Activated B cell treated with CpG ODN at 0.5 μM for 24 hours (primary cell): ENCODE measurements around the gene GALNT2. TPM values are rescaled to one million over a fixed set of nuclear protein-coding genes. Genes with fewer than 3 reads are reported as not detected.

Experiments used
- ATAC-seq: fragments of 200-7000 bp; cut with Tn5 transposase; one replicate; pipeline ENCODE4 v1.10.0; 2021; ENCODE audit warnings: low read depth, mild to moderate bottlenecking, moderate library complexity
- CTCF ChIA-PET: fragments of 350-600 bp; sonication (Branson Sonifier 250); formaldehyde crosslinking; loops from one replicate; lab custom pipeline; 2021; ENCODE audit warnings: antibody characterized with exemption; lab: Charles Lee
- POLR2A ChIA-PET: fragments of 350-600 bp; sonication (Branson Sonifier 250); formaldehyde crosslinking; loops from one replicate; lab custom pipeline; 2021; ENCODE audit warnings: antibody characterized with exemption; lab: Charles Lee
- DNase-seq: peaks from one replicate; pipeline ENCODE4 v3.0.0; 2022
- H3K27ac Mint-ChIP-seq: one replicate; pipeline ENCODE4 v1.8.0; 2020; ENCODE audit warnings: mixed read lengths
- H3K27me3 Mint-ChIP-seq: one replicate; pipeline ENCODE4 v1.8.0; 2021; ENCODE audit warnings: mixed read lengths
- H3K36me3 Mint-ChIP-seq: one replicate; pipeline ENCODE4 v1.8.0; 2021; ENCODE audit warnings: low read depth, mixed read lengths
- H3K4me1 Mint-ChIP-seq: one replicate; pipeline ENCODE4 v1.8.0; 2021; ENCODE audit warnings: mixed read lengths
- H3K4me3 Mint-ChIP-seq: one replicate; pipeline ENCODE4 v1.8.0; 2020; ENCODE audit warnings: mild to moderate bottlenecking, mixed read lengths
- H3K9me3 Mint-ChIP-seq: one replicate; pipeline ENCODE4 v1.8.0; 2020; ENCODE audit warnings: mixed read lengths
- intact Hi-C: fragments of 100-400 bp; cut with micrococcal nuclease; formaldehyde crosslinking; loops from one replicate; pipeline ENCODE4 v1.15.1; 2024
- total RNA-seq: library from RNA; stranded (reverse); gene quantifications from 2 replicates; pipeline ENCODE4 v1.2.3, GENCODE V29; 2022
- TF ChIP-seq, protein P1 (sequence below): fragments of 200-600 bp; IDR thresholded peaks from one replicate; pipeline ENCODE4 v1.8.0; 2022; ENCODE audit warnings: antibody characterized with exemption, mild to moderate bottlenecking

Gene GALNT2
- total RNA-seq, 1 donor from 2014 or later = 108 TPM

DNA sequence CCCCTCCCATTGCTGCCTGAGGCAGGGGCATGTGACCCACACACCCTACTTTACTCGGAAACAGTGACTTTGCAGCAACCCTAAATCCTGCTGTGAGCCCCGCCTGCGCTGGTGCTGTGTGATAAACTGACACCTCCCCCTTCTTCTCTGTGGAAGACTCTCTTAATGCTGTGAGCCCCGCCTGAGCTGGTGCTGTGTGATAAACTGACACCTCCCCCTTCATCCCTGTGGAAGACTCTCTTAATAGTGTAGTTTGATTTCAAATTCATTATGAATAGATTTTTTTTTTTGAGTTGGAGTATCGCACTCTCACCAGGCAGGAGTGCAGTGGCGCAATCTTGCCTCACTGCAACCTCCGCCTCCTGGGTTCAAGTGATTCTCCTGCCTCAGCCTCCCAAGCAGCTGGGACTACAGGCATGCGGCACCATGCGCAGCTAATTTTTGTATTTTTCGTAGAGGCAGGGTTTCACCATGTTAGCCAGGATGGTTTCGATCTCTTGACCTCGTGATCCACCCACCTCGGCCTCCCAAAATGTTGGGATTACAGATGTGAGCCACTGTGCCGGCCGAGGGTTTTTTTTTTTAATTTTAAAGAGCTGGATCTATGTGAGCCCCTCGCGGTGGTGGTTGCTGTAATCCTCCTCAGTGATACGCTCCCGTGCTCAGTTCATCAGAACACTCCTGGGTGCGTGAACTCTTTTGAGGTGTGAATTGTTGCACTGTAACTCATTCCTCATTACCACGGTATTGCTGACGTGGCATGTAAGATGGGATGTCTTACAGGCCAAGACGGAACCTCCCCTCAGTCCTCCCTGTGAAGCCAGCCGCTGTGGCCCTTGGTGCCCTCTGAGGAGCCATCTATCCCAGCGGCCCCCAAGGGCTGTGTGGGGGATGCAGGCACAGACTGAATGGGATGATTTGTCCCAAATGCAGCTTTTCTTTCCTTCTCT is 60.3 kb downstream of the GALNT2 start:
- TF ChIP-seq, protein P1, sequence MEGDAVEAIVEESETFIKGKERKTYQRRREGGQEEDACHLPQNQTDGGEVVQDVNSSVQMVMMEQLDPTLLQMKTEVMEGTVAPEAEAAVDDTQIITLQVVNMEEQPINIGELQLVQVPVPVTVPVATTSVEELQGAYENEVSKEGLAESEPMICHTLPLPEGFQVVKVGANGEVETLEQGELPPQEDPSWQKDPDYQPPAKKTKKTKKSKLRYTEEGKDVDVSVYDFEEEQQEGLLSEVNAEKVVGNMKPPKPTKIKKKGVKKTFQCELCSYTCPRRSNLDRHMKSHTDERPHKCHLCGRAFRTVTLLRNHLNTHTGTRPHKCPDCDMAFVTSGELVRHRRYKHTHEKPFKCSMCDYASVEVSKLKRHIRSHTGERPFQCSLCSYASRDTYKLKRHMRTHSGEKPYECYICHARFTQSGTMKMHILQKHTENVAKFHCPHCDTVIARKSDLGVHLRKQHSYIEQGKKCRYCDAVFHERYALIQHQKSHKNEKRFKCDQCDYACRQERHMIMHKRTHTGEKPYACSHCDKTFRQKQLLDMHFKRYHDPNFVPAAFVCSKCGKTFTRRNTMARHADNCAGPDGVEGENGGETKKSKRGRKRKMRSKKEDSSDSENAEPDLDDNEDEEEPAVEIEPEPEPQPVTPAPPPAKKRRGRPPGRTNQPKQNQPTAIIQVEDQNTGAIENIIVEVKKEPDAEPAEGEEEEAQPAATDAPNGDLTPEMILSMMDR = no peak
- H3K36me3 Mint-ChIP-seq = peaks cover 20% of the 10 kb centered on the region
- intact Hi-C loops = loop anchor here (1.0 kb wide), 1 partner anchor 19 kb away; no protein-coding TSS in a partner anchor
- peak overlapping the region; percentile 90 for H3K27ac Mint-ChIP-seq
- ChIA-PET POLR2A (interaction anchor here (1.0 to 3.2 kb wide), 2 partner anchors 18 kb away, joined by 4 to 13 read pairs; no protein-coding TSS in a partner anchor), CTCF (no interaction called here)
- H3K9me3 Mint-ChIP-seq = no peaks in the 10 kb centered on the region
- H3K4me1 Mint-ChIP-seq = peaks cover 89% of the 10 kb centered on the region
- DNase-seq = no peak
- no peaks in the 10 kb centered on the region for H3K27me3 Mint-ChIP-seq
- peak overlapping the region; percentile 69 for H3K4me3 Mint-ChIP-seq
- peak; percentile 11 for ATAC-seq

DNA sequence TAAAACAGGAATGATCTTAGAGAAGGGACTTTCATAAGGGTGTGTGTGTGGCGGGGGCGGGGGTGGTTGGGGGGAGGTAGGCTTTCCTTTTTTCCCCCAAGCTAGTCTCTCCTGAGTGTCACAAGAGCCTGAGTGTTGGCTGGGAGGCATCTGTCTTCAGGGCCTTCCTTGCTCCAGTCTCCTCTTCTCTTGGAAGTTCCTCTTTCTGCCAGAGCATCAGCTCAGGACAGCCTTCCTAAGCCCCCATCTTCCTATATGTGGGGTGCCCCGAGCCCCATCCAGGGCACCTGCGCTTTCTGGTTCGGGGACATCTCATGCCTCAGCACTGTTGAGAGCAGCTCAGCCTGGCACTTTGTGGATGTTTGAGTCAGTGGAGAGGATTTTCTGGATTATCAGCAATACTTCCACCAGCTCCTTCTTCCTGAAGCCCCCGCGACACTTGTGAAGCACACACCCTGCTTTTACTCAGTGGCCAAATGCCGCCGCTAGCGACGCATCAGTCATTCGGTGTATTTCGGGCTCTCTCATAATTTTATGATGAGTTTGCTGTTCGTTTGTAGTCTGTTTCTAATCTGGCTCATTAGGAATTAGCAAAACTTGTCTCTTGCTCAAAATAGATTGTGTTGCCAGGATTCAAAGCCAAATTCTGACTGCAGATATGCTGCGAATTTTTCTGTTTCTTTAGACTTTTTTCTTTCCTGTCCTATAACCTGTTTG is 61.7 kb downstream of the GALNT2 start:
- H3K27me3 Mint-ChIP-seq = no peaks in the 10 kb centered on the region
- CTCF ChIA-PET = interaction anchor here (1.1 kb wide), 1 partner anchor 19 kb away, joined by 3 read pairs; no protein-coding TSS in a partner anchor
- no peak for ATAC-seq
- no peak for DNase-seq
- H3K4me3 Mint-ChIP-seq = no peak overlapping the region
- TF ChIP-seq, protein P1 = no peak
- POLR2A ChIA-PET = interaction anchor here (1.1 to 3.2 kb wide), 3 partner anchors 17 to 41 kb away, joined by 4 to 13 read pairs (median 7); no protein-coding TSS in a partner anchor
- H3K27ac Mint-ChIP-seq = peak overlapping the region; percentile 22
- no peaks in the 10 kb centered on the region for H3K9me3 Mint-ChIP-seq
- peaks cover 88% of the 10 kb centered on the region for H3K4me1 Mint-ChIP-seq
- intact Hi-C loops = no loop called here
- H3K36me3 Mint-ChIP-seq = peaks cover 20% of the 10 kb centered on the region

DNA sequence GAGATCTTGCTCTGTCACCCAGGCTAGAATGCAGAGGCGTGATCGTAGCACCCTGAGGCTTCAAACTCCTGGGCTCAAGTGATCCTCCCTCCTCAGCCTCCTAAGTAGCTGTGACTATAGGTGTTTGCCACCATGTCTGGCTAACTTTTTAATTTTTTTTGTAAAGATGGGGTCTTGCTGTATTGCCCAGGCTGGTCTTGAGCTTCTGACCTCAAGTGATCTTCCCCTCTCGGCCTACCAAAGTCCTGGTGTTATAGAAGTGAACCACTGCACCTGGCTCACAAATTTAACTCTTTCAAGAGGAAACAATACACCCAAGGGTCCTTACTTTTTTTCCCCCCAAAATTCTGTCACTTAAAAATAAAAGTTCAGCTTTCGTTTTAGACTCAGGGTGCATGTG is 62.3 kb downstream of the GALNT2 start:
- peaks cover 16% of the 10 kb centered on the region for H3K36me3 Mint-ChIP-seq
- ATAC-seq (no peak), DNase-seq (no peak)
- intact Hi-C loops = no loop called here
- no peaks in the 10 kb centered on the region for H3K27me3 Mint-ChIP-seq
- TF ChIP-seq, protein P1 = no peak
- CTCF ChIA-PET = interaction anchor here (1.1 kb wide), 1 partner anchor 19 kb away, joined by 3 read pairs; no protein-coding TSS in a partner anchor
- H3K4me3 Mint-ChIP-seq = no peak overlapping the region
- H3K9me3 Mint-ChIP-seq = no peaks in the 10 kb centered on the region
- peaks cover 88% of the 10 kb centered on the region for H3K4me1 Mint-ChIP-seq
- no peak overlapping the region for H3K27ac Mint-ChIP-seq
- POLR2A ChIA-PET = interaction anchor here (1.1 to 3.2 kb wide), 3 partner anchors 16 to 41 kb away, joined by 4 to 13 read pairs (median 7); no protein-coding TSS in a partner anchor

DNA sequence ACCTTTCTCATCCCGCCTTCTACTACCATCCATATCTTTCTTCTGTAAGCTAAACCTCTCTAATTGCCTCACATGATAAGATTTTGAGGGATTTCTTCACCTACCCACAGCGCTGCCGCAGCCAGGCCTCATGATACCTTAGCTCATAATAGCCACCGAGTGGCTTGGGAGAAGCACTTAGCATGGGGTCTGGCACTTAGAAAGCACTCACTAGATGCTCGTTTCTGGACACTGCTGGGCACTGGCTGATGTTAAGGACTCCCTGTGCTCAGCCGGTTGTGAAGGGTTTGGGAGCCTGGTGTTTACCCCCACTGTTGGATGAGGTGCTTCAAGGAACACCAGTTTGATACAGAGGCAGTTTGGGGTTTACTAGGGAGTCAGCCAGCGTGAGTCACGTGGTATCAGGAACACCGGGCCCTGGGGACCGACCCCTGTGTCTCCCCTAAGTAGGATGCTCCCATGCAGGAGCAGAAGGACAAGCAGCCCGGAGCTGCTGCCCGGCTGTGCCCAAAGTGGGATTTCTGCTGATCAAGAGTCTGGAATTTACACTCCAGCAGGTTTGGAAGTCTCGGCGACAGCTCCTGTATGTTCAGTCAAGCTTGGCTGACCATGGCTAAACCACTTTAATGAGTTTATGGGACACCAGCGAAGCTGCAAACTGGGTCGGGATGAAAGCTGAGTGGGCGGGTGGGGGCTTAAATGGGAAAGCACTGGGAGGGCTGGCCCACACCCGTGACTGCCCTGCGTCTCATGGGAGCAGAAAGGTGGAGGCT is 63.3 kb downstream of the GALNT2 start:
- H3K27ac Mint-ChIP-seq = no peak overlapping the region
- H3K9me3 Mint-ChIP-seq = no peaks in the 10 kb centered on the region

More for the DNA sequence above, 63.3 kb downstream of the GALNT2 start:
- DNase-seq (no peak), ATAC-seq (no peak)
- ChIA-PET POLR2A (interaction anchor here (0.6 to 3.2 kb wide), 7 partner anchors 15 to 415 kb away, joined by 3 to 13 read pairs (median 3); no protein-coding TSS in a partner anchor), CTCF (interaction anchor here (0.7 kb wide), 1 partner anchor 470 kb away, joined by 3 read pairs; no protein-coding TSS in a partner anchor)
- Mint-ChIP-seq H3K4me1 (peaks cover 83% of the 10 kb centered on the region), H3K36me3 (peaks cover 22% of the 10 kb centered on the region), H3K27me3 (no peaks in the 10 kb centered on the region), H3K4me3 (no peak overlapping the region)
- TF ChIP-seq, protein P1 = no peak
- intact Hi-C loops = no loop called here
